K562 (cell line): Measurements from ENCODE around the gene PHF12. TPM values are rescaled to one million over a fixed set of nuclear protein-coding genes. Genes with fewer than 3 reads are reported as not detected.

Source experiments
- ATF1 ChIP-seq, 2 experiments: fragments of 450-650 bp in 1 of 2; IDR thresholded peaks; 2 replicates each; pipeline ENCODE4 v1.6.1; 2016; ENCODE audit warnings: missing compliant biosample characterization in 1 of 2, missing genetic modification characterization in 1 of 2
- CBX3 ChIP-seq, 2 experiments: IDR thresholded peaks; 1 replicate in 1 of 2; 2 replicates in 1 of 2; pipeline ENCODE4 v1.6.1; 2012; ENCODE audit warnings: inconsistent platforms in 2 of 2, low read length in 2 of 2, borderline replicate concordance in 1 of 2, control low read depth in 1 of 2
- CCNT2 ChIP-seq: IDR thresholded peaks from 2 replicates; pipeline ENCODE4 v1.6.1; 2011; ENCODE audit warnings: borderline replicate concordance, low read depth, mild to moderate bottlenecking, moderate library complexity, mixed read lengths, low read length; ENCODE audit not compliant: insufficient read length; ENCODE audit errors: extremely low read depth
- CSDE1 ChIP-seq, 2 experiments: fragments of 450-650 bp; IDR thresholded peaks; 2 replicates each; pipeline ENCODE4 v1.6.1; 2016; ENCODE audit warnings: mild to moderate bottlenecking in 1 of 2
- ELF1 ChIP-seq: fragments of 200-800 bp; sonication (Bioruptor generic); IDR thresholded peaks from 2 replicates; pipeline ENCODE4 v1.6.1; 2016; ENCODE audit warnings: missing genetic modification characterization, missing compliant biosample characterization
- FOXK2 ChIP-seq, 2 experiments: fragments of 450-650 bp; IDR thresholded peaks in 1 of 2; conservative IDR thresholded peaks in 1 of 2; 2 replicates each; pipeline ENCODE4 v1.6.1; 2016; ENCODE audit warnings: low read depth in 2 of 2, mild to moderate bottlenecking in 1 of 2
- JUND ChIP-seq, 2 experiments: IDR thresholded peaks; 2 replicates in 1 of 2; 3 replicates in 1 of 2; pipeline ENCODE4 v1.6.1; 2011; ENCODE audit warnings: borderline replicate concordance in 2 of 2, low read depth in 2 of 2, low read length in 2 of 2, improper control_type of control experiment in 1 of 2, missing biosample characterization in 1 of 2, missing genetic modification characterization in 1 of 2, missing genetic modification reagents in 1 of 2
- MTA1 ChIP-seq: fragments of 450-650 bp; IDR thresholded peaks from 2 replicates; pipeline ENCODE4 v1.6.1; 2017; ENCODE audit warnings: borderline replicate concordance
- MTA2 ChIP-seq: fragments of 450-650 bp; IDR thresholded peaks from 2 replicates; pipeline ENCODE4 v1.6.1; 2016; ENCODE audit warnings: low read depth
- MTA3 ChIP-seq: fragments of 450-650 bp; formaldehyde crosslinking; IDR thresholded peaks from 2 replicates; pipeline ENCODE4 v1.6.1; 2017; ENCODE audit warnings: mild to moderate bottlenecking, borderline replicate concordance
- NEUROD1 ChIP-seq: fragments of 150-350 bp; IDR thresholded peaks from 2 replicates; pipeline ENCODE4 v1.6.1; 2014; ENCODE audit warnings: borderline replicate concordance, low read length, low read depth; ENCODE audit not compliant: partially characterized antibody
- PML ChIP-seq: IDR thresholded peaks from 2 replicates; pipeline ENCODE4 v1.6.1; 2012; ENCODE audit warnings: low read length, inconsistent platforms
- PPARD ChIP-seq: fragments of 250-450 bp; sonication (Bioruptor Pico); IDR thresholded peaks from 2 replicates; pipeline ENCODE4 v1.8.0; 2022; ENCODE audit warnings: inconsistent platforms, mild to moderate bottlenecking, moderate library complexity
- PRPF4 ChIP-seq: fragments of 200-400 bp; formaldehyde crosslinking; IDR thresholded peaks from one replicate; pipeline ENCODE4 v1.6.1; 2017; ENCODE audit warnings: low read length, low read depth, mild to moderate bottlenecking; ENCODE audit not compliant: insufficient read depth, poor library complexity, severe bottlenecking
- PYGO2 ChIP-seq: fragments of 450-650 bp; IDR thresholded peaks from 2 replicates; pipeline ENCODE4 v1.6.1; 2016; ENCODE audit warnings: mild to moderate bottlenecking, missing genetic modification characterization, moderate library complexity, missing compliant biosample characterization
- SMAD3 ChIP-seq: fragments of 450-650 bp; formaldehyde crosslinking; conservative IDR thresholded peaks from 2 replicates; pipeline ENCODE4 v1.4.0; 2020; ENCODE audit warnings: mild to moderate bottlenecking
- SMARCE1 ChIP-seq: fragments of 450-650 bp; IDR thresholded peaks from 2 replicates; pipeline ENCODE4 v1.7.1; 2016; ENCODE audit warnings: mild to moderate bottlenecking
- TCF3 ChIP-seq: sonication (generic); formaldehyde crosslinking; IDR thresholded peaks from 2 replicates; pipeline ENCODE4 v1.4.0; 2020; ENCODE audit warnings: mild to moderate bottlenecking, missing genetic modification reagents
- TEAD1 ChIP-seq, 2 experiments: fragments of 450-650 bp in 1 of 2; sonication (generic) in 1 of 2; formaldehyde crosslinking; IDR thresholded peaks; 2 replicates each; pipeline versions ENCODE4 v1.4.0 to v1.8.0; 2020 to 2022; ENCODE audit warnings: mild to moderate bottlenecking in 2 of 2, missing genetic modification reagents in 1 of 2
- TEAD2 ChIP-seq: fragments of 450-650 bp; IDR thresholded peaks from 2 replicates; pipeline ENCODE4 v1.6.1; 2016; ENCODE audit warnings: missing genetic modification characterization, control low read depth, missing compliant biosample characterization
- TRIM24 ChIP-seq, 2 experiments: fragments of 450-650 bp; IDR thresholded peaks; 2 replicates each; pipeline ENCODE4 v1.6.1; 2016
- ZBTB7A ChIP-seq: IDR thresholded peaks from 2 replicates; pipeline ENCODE4 v1.6.1; 2011; ENCODE audit warnings: low read depth, mild to moderate bottlenecking, low read length, moderate library complexity, borderline replicate concordance; ENCODE audit not compliant: control insufficient read depth
- ZEB2 ChIP-seq: fragments of 450-650 bp; IDR thresholded peaks from 2 replicates; pipeline ENCODE4 v1.6.1; 2016
- ZFP30 ChIP-seq: fragments of 250-450 bp; sonication (Bioruptor Pico); IDR thresholded peaks from 2 replicates; pipeline ENCODE4 v1.8.0; 2022; ENCODE audit warnings: moderate library complexity, mild to moderate bottlenecking, inconsistent platforms, borderline replicate concordance
- ZKSCAN8 ChIP-seq: fragments of 200-800 bp; sonication (Bioruptor generic); IDR thresholded peaks from 2 replicates; pipeline ENCODE4 v1.6.1; 2016; ENCODE audit warnings: missing genetic modification characterization, missing compliant biosample characterization
- ZNF140 ChIP-seq: fragments of 250-450 bp; sonication (Bioruptor Pico); IDR thresholded peaks from 2 replicates; pipeline ENCODE4 v1.8.0; 2021; ENCODE audit warnings: moderate library complexity, mild to moderate bottlenecking, inconsistent platforms
- ZNF143 ChIP-seq: sonication (generic); formaldehyde crosslinking; IDR thresholded peaks from 2 replicates; pipeline ENCODE4 v1.9.0; 2022; ENCODE audit warnings: mild to moderate bottlenecking, missing genetic modification reagents
- ZNF23 ChIP-seq: fragments of 250-450 bp; sonication (Bioruptor Pico); IDR thresholded peaks from 2 replicates; pipeline ENCODE4 v1.4.0; 2020; ENCODE audit warnings: mild to moderate bottlenecking
- ZNF644 ChIP-seq: fragments of 200-800 bp; sonication (Bioruptor generic); IDR thresholded peaks from 2 replicates; pipeline ENCODE4 v1.6.1; 2016; ENCODE audit warnings: low read depth, missing genetic modification characterization, missing compliant biosample characterization
- polyA plus RNA-seq, 8 experiments: library from polyadenylated mRNA; depleted of rRNA in 4 of 8; stranded (reverse) in 5 of 8; unstranded in 3 of 8; fragments of >200 nt; fragmentation: Nextera tagmentation in 2 of 8; fragmentation: Illumina TruSeq in 1 of 8; extraction: Ambion mirVana in 2 of 8; extraction: Trizol in 1 of 8; gene quantifications; 2 replicates each; pipeline versions ENCODE4 v1.2.1 to v1.2.3, GENCODE V29; 2011 to 2014; ENCODE audit warnings: inconsistent platforms in 1 of 8, missing spikeins in 1 of 8
- total RNA-seq, 7 experiments: library from RNA; depleted of rRNA in 6 of 7; stranded (reverse); fragments of >200 nt in 6 of 7; fragmentation: Illumina TruSeq in 2 of 7; extraction: Trizol in 2 of 7; gene quantifications; 2 replicates each; pipeline versions ENCODE4 v1.2.1 to v1.2.3, GENCODE V29; 2011 to 2021; ENCODE audit warnings: low replicate concordance in 1 of 7

PHF12 gene
- total and polyA plus RNA-seq, 9 of the 15 experiments (the other 6 are each of a cell fraction or from before 2014, with no cell fraction given): 0.82 to 31.3 (median 13.5) TPM

DNA sequence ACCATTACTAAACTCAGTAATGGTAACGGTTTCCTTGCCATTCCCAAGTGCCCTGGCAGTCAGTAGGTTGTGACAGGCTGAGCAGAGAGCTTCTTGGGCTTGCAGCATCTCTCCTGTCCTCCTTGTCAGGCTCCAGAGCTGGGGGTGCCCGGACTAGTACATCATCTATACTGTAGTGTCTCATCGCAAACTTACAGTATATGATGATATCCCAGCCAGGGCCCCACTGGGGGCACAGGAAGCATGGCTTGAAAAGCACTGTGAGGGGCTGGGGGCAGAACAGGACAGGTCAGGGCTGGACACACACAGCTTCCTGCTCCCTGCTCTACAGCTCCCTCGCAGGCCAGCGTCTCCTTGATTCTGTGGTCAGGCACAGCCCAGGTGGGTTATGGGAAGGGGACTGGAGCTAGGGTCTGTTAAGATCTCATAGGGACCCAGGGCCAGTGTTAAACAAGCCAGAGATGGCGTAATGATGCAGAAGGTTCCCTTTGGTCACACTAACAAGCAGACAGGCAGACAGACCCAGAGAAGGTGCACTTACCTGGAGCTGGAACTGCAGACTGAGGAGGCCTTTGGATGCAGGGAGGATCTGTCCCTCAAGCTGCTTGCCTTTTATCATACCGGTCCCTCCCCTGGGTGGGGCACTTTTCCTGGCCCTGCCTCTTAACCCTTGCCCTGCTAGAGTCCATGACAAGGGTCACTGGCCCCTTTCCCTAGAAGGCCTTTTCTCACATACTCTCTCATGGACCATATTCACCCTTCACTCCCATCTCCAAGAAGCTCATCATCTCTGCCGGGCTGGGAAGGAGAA lies 89.7 kb downstream of the PHF12 start (continued):
- TF ChIP-seq PYGO2 (no peak), ZBTB7A (peak; percentile 62; the same call in 1 of the 2 replicates), SMAD3 (no peak), ELF1 (tag) (peak; percentile 75; the same call in 1 of the 2 replicates), JUND (IDR thresholded peaks at IDR 0.05; ENCODE audit: borderline replicate concordance, low read depth, low read length) (no peak; the same call in 1 of the 2 replicates), JUND (tag; IDR thresholded peaks at IDR 0.05; ENCODE audit: borderline replicate concordance, low read depth, low read length) (peak; percentile 71; the same call in 2 of the 3 replicates), ZNF644 (tag) (0 out of 2 replicates have a peak, but pooled peaks have one; percentile 15), TRIM24 (IDR thresholded peaks at IDR 0.05) (0 out of 4 replicates have a peak, but pooled peaks of 1 of the 2 experiments have one; percentile 61), ATF1 (CRISPR knock-in tag; IDR thresholded peaks at IDR 0.05) (no peak), ATF1 (tag; IDR thresholded peaks at IDR 0.05) (peak; percentile 54), CSDE1 (IDR thresholded peaks at IDR 0.05) (peak in 1 of 2 experiments; percentile 51; a peak in 1 of 4 replicates), ZFP30 (CRISPR knock-in tag) (0 out of 2 replicates have a peak, but pooled peaks have one; percentile 7), SMARCE1 (peak; percentile 72; the same call in 1 of the 2 replicates), ZKSCAN8 (CRISPR knock-in tag) (0 out of 2 replicates have a peak, but pooled peaks have one; percentile 22), MTA2 (peak; percentile 48; the same call in 1 of the 2 replicates), ZNF140 (CRISPR knock-in tag) (no peak), NEUROD1 (no peak), PPARD (CRISPR knock-in tag) (no peak), PML (peak; percentile 47), FOXK2 (conservative IDR thresholded peaks at IDR 0.05 in 1 of 2, IDR thresholded peaks at IDR 0.05 in 1 of 2; ENCODE audit: low read depth in 2 of 2) (peak; percentile 39 to 40; a peak in 2 of 4 replicates), PRPF4 (no peak), MTA1 (peak; percentile 86), TEAD1 (CRISPR knock-in tag; IDR thresholded peaks at IDR 0.05) (0 out of 4 replicates have a peak, but pooled peaks of 1 of the 2 experiments have one; percentile 6), CCNT2 (peak; percentile 45), ZNF143 (CRISPR knock-in tag) (peak; percentile 66), TEAD2 (no peak), MTA3 (peak; percentile 91), TCF3 (CRISPR knock-in tag) (no peak), ZEB2 (peak; percentile 96), ZNF23 (CRISPR knock-in tag) (no peak), CBX3 (IDR thresholded peaks at IDR 0.05; ENCODE audit: borderline replicate concordance in 1 of 2, low read length in 2 of 2) (peak in 1 of 2 experiments; percentile 19; a peak in 1 of 3 replicates)
